SK-N-SH (cell line): ENCODE results near the gene MRPL24. TPM values are rescaled to one million over a fixed set of nuclear protein-coding genes. Genes with fewer than 3 reads are reported as not detected.

Experiments
- CTCF ChIA-PET: fragments of 300-600, 350-600 bp; formaldehyde crosslinking; extraction: SDS; loops from one replicate; lab custom pipeline; 2021; lab: Yijun Ruan, JAX
- POLR2A ChIA-PET: fragments of 350-600 bp; sonication (Branson Sonifier 250); formaldehyde crosslinking; extraction: SDS; loops from one replicate; lab custom pipeline; 2020; ENCODE audit warnings: antibody characterized with exemption, inconsistent platforms; lab: Yijun Ruan, JAX
- DNase-seq: peaks from one replicate; pipeline ENCODE4 v3.0.0; 2012
- H2AFZ ChIP-seq: fragments of 200-600 bp; sonication (generic); 2 replicates; pipeline ENCODE4 v1.8.1; 2016; ENCODE audit warnings: antibody characterized with exemption, mild to moderate bottlenecking, low read depth
- H3F3A ChIP-seq: fragments of 200-600 bp; sonication (generic); replicated peaks from 2 replicates; pipeline ENCODE3; 2016; ENCODE audit warnings: antibody characterized with exemption, mild to moderate bottlenecking; ENCODE audit not compliant: insufficient read depth
- H3K27ac ChIP-seq, 2 experiments: fragments of 200-500 bp in 1 of 2; fragments of 200-600 bp in 1 of 2; sonication (Bioruptor generic) in 1 of 2; sonication (generic), shearing (Covaris generic) in 1 of 2; 2 replicates each; pipeline versions ENCODE4 v1.5.1 to v1.6.1; 2014 to 2016; ENCODE audit warnings: low read depth in 2 of 2, inconsistent platforms in 1 of 2, low read length in 1 of 2, mild to moderate bottlenecking in 1 of 2, mixed read lengths in 1 of 2
- H3K27me3 ChIP-seq: fragments of 200-600 bp; sonication (generic), shearing (Covaris generic); 2 replicates; pipeline ENCODE4 v1.6.1; 2016; ENCODE audit warnings: mixed run types; ENCODE audit not compliant: insufficient read depth
- H3K36me3 ChIP-seq, 2 experiments: fragments of 200-500 bp in 1 of 2; fragments of 200-600 bp in 1 of 2; sonication (Bioruptor generic) in 1 of 2; sonication (generic) in 1 of 2; replicated peaks in 1 of 2; 2 replicates each; pipeline versions ENCODE3 to v1.5.1; 2014 to 2016; ENCODE audit warnings: low read length in 1 of 2, mild to moderate bottlenecking in 1 of 2; ENCODE audit not compliant: insufficient read depth in 2 of 2, control insufficient read depth in 1 of 2
- H3K4me1 ChIP-seq, 2 experiments: fragments of 200-500 bp in 1 of 2; fragments of 200-600 bp in 1 of 2; sonication (Bioruptor generic) in 1 of 2; sonication (generic), shearing (Covaris generic) in 1 of 2; 2 replicates each; pipeline versions ENCODE4 v1.5.1 to v1.6.1; 2014 to 2016; ENCODE audit warnings: low read depth in 1 of 2, low read length in 1 of 2, mixed run types in 1 of 2; ENCODE audit not compliant: insufficient read depth in 2 of 2, control insufficient read depth in 1 of 2
- H3K4me2 ChIP-seq: fragments of 200-600 bp; sonication (generic), shearing (Covaris generic); 2 replicates; pipeline ENCODE4 v1.6.1; 2017; ENCODE audit warnings: mixed run types
- H3K4me3 ChIP-seq, 2 experiments: fragments of 200-500 bp in 1 of 2; fragments of 200-600 bp in 1 of 2; sonication (Bioruptor generic) in 1 of 2; sonication (generic), shearing (Covaris generic) in 1 of 2; 2 replicates each; pipeline versions ENCODE4 v1.5.1 to v1.8.1; 2014 to 2016; ENCODE audit warnings: low read depth in 2 of 2, inconsistent platforms in 1 of 2, low read length in 1 of 2, mild to moderate bottlenecking in 1 of 2, mixed read lengths in 1 of 2, moderate library complexity in 1 of 2
- H3K79me2 ChIP-seq: fragments of 200-600 bp; sonication (generic); 2 replicates; pipeline ENCODE4 v1.8.1; 2017; ENCODE audit warnings: mild to moderate bottlenecking; ENCODE audit not compliant: insufficient read depth
- H3K9ac ChIP-seq: fragments of 200-600 bp; sonication (generic); 2 replicates; pipeline ENCODE4 v1.6.1; 2017; ENCODE audit warnings: mixed run types
- H3K9me2 ChIP-seq: fragments of 200-600 bp; sonication (generic); 2 replicates; pipeline ENCODE4 v1.6.1; 2017; ENCODE audit warnings: mixed run types
- H3K9me3 ChIP-seq: fragments of 200-600 bp; sonication (generic); 2 replicates; pipeline ENCODE4 v1.6.1; 2017; ENCODE audit warnings: mixed run types, mild to moderate bottlenecking, moderate library complexity
- H4K20me1 ChIP-seq: fragments of 200-600 bp; sonication (generic); 2 replicates; pipeline ENCODE4 v1.6.1; 2017; ENCODE audit warnings: mild to moderate bottlenecking, mixed run types; ENCODE audit not compliant: insufficient read depth
- CHD2 ChIP-seq: fragments of 150-350 bp; IDR thresholded peaks from 2 replicates; pipeline ENCODE4 v1.6.1; 2018; ENCODE audit warnings: low read length; ENCODE audit not compliant: partially characterized antibody
- EZH2phosphoT487 ChIP-seq: fragments of 200-600 bp; sonication (generic); IDR thresholded peaks from 2 replicates; pipeline ENCODE4 v1.6.1; 2017; ENCODE audit warnings: low read depth, mixed run types, mild to moderate bottlenecking, antibody characterized with exemption, moderate library complexity, borderline replicate concordance
- FOXJ3 ChIP-seq: sonication (generic); formaldehyde crosslinking; IDR thresholded peaks from 2 replicates; pipeline ENCODE4 v1.5.1; 2020; ENCODE audit warnings: mild to moderate bottlenecking, missing genetic modification reagents
- FOXM1 ChIP-seq: IDR thresholded peaks from 2 replicates; pipeline ENCODE4 v1.4.0; 2012; ENCODE audit warnings: low read depth, mild to moderate bottlenecking
- JUND ChIP-seq: IDR thresholded peaks from 2 replicates; pipeline ENCODE4 v1.4.0; 2012
- MAX ChIP-seq: IDR thresholded peaks from 2 replicates; pipeline ENCODE4 v1.4.0; 2012; ENCODE audit warnings: low read depth
- MEF2A ChIP-seq: IDR thresholded peaks from 2 replicates; pipeline ENCODE4 v1.4.0; 2012; ENCODE audit warnings: low read depth, borderline replicate concordance
- NFIC ChIP-seq: IDR thresholded peaks from 2 replicates; pipeline ENCODE4 v1.4.0; 2012; ENCODE audit warnings: borderline replicate concordance
- NRF1 ChIP-seq: IDR thresholded peaks from 2 replicates; pipeline ENCODE4 v1.6.1; 2012; ENCODE audit warnings: low read depth, mild to moderate bottlenecking, low read length
- PBX3 ChIP-seq: IDR thresholded peaks from 2 replicates; pipeline ENCODE4; 2012
- RCOR1 ChIP-seq: fragments of 150-350 bp; IDR thresholded peaks from 2 replicates; pipeline ENCODE4 v1.6.1; 2017; ENCODE audit warnings: antibody characterized with exemption, low read length
- REST ChIP-seq: IDR thresholded peaks from 2 replicates; pipeline ENCODE4 v1.6.1; 2012; ENCODE audit warnings: mild to moderate bottlenecking, low read depth, low read length, moderate library complexity
- RFX5 ChIP-seq: IDR thresholded peaks from 2 replicates; pipeline ENCODE4 v1.6.1; 2012; ENCODE audit warnings: mild to moderate bottlenecking, improper control_type of control experiment, low read length
- RXRA ChIP-seq: IDR thresholded peaks from 2 replicates; pipeline ENCODE4 v1.4.0; 2012; ENCODE audit warnings: low read depth, mild to moderate bottlenecking, borderline replicate concordance
- SIN3A ChIP-seq: IDR thresholded peaks from 2 replicates; pipeline ENCODE4 v1.6.1; 2012; ENCODE audit warnings: low read depth, mild to moderate bottlenecking, low read length, moderate library complexity, borderline replicate concordance
- SMC3 ChIP-seq: IDR thresholded peaks from 2 replicates; pipeline ENCODE4 v1.6.1; 2012; ENCODE audit warnings: low read depth, low read length, improper control_type of control experiment
- TAF1 ChIP-seq: IDR thresholded peaks from 2 replicates; pipeline ENCODE4 v1.6.1; 2012; ENCODE audit warnings: low read depth, mild to moderate bottlenecking, low read length, moderate library complexity, borderline replicate concordance
- TEAD4 ChIP-seq: IDR thresholded peaks from 2 replicates; pipeline ENCODE4 v1.4.0; 2012; ENCODE audit warnings: mild to moderate bottlenecking, borderline replicate concordance; ENCODE audit not compliant: insufficient read depth
- WGBS: methylation state at CpG from one replicate; pipeline ENCODE4 v1.1.6; 2017; ENCODE audit warnings: low lambda C conversion rate; 5-methylcytosine and 5-hydroxymethylcytosine counted together
- polyA plus RNA-seq, 3 experiments: library from polyadenylated mRNA; depleted of rRNA; stranded (reverse); fragments of >200 nt; gene quantifications; 2 replicates each; pipeline ENCODE4 v1.2.3, GENCODE V29; 2012
- TF ChIP-seq, protein P1 (sequence below): IDR thresholded peaks from 2 replicates; pipeline ENCODE4 v1.4.0; 2012; ENCODE audit warnings: low read depth, borderline replicate concordance
- TF ChIP-seq, protein P2 (sequence below): fragments of 150-350 bp; IDR thresholded peaks from 2 replicates; pipeline ENCODE4 v1.6.1; 2017; ENCODE audit warnings: antibody characterized with exemption, low read length, low read depth, borderline replicate concordance

The MRPL24 gene
- polyA plus RNA-seq, 1 of the 3 experiments (the other 2 are of a cell fraction), result 149 TPM

DNA sequence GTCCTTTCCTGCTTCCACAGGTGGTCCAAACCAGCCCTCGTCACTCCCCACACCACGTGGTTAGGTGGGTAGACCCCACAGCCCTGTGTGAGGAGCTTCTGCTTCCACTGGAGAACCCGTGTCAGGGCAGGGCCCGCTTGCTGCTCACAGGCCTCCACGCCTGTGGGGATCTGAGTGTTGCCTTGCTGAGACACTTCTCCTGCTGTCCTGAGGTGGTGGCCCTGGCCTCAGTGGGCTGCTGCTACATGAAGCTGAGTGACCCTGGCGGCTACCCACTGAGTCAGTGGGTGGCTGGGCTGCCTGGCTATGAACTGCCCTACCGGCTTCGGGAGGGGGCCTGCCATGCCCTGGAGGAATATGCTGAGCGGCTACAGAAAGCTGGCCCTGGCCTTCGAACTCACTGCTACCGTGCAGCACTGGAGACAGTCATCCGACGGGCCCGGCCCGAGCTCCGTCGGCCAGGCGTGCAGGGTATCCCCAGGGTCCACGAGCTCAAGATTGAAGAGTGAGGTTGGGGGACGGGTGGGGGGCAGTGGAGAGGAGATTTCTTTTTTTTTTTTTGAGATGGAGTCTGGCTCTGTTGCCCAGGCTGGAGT lies 6.8 kb downstream of the MRPL24 start:
- no peaks in the 10 kb centered on the region for H3K9me2 ChIP-seq
- WGBS, result 96% methylated on average over 13 of the region's 20 CpGs
- H3F3A ChIP-seq, result no peaks in the 10 kb centered on the region
- peaks cover 13 to 49% of the 10 kb centered on the region in 2 experiments for H3K36me3 ChIP-seq
- peaks cover 0 to 19% of the 10 kb centered on the region in 2 experiments; a peak in 3 of 4 replicates for H3K4me1 ChIP-seq
- no peak overlapping the region for H2AFZ ChIP-seq
- H3K27ac ChIP-seq, result no peak overlapping the region; a peak in 1 of 4 replicates
- ChIA-PET CTCF (interaction anchor here (1.0 to 38.0 kb wide), 2 partner anchors 8 to 39 kb away, joined by 6 to 2702 read pairs; partner anchors contain the start of genes CRABP2 and NES), POLR2A (interaction anchor here (3.4 kb wide), 1 partner anchor 45 kb away, joined by 7 read pairs; no protein-coding TSS in a partner anchor)
- no peaks in the 10 kb centered on the region for H3K27me3 ChIP-seq
- TF ChIP-seq, protein P1, sequence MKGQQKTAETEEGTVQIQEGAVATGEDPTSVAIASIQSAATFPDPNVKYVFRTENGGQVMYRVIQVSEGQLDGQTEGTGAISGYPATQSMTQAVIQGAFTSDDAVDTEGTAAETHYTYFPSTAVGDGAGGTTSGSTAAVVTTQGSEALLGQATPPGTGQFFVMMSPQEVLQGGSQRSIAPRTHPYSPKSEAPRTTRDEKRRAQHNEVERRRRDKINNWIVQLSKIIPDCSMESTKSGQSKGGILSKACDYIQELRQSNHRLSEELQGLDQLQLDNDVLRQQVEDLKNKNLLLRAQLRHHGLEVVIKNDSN, result no peak
- TF ChIP-seq FOXM1 (no peak), NRF1 (no peak), JUND (no peak), FOXJ3 (no peak), TAF1 (no peak), SIN3A (no peak), CHD2 (no peak), NFIC (no peak), MEF2A (no peak), TEAD4 (no peak), RXRA (no peak), MAX (no peak), EZH2phosphoT487 (no peak), PBX3 (no peak), REST (no peak), RCOR1 (no peak), SMC3 (no peak), RFX5 (no peak)
- TF ChIP-seq, protein P2, sequence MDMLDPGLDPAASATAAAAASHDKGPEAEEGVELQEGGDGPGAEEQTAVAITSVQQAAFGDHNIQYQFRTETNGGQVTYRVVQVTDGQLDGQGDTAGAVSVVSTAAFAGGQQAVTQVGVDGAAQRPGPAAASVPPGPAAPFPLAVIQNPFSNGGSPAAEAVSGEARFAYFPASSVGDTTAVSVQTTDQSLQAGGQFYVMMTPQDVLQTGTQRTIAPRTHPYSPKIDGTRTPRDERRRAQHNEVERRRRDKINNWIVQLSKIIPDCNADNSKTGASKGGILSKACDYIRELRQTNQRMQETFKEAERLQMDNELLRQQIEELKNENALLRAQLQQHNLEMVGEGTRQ, result no peak
- no peak overlapping the region for H3K4me2 ChIP-seq
- H3K79me2 ChIP-seq, result peaks cover 23% of the 10 kb centered on the region
- no peak overlapping the region for H3K9ac ChIP-seq
- DNase-seq, result no peak
- no peaks in the 10 kb centered on the region for H3K9me3 ChIP-seq
- H3K4me3 ChIP-seq, result no peak overlapping the region
- H4K20me1 ChIP-seq, result no peaks in the 10 kb centered on the region
